Fibroblast of lung (primary cell): Measurements from ENCODE around the gene EDARADD. TPM values are rescaled to one million over a fixed set of nuclear protein-coding genes. Genes with fewer than 3 reads are reported as not detected.

ENCODE experiments used
- DNase-seq, 2 donors: peaks; one replicate each; pipeline versions ENCODE4 v3.0.0 to v3.0.0-alpha.2; 2010; ENCODE audit warnings: low read depth in 2 of 2
- H2AFZ ChIP-seq: 2 replicates; pipeline ENCODE4 v1.5.1; 2012; ENCODE audit warnings: low read length, control low read depth, inconsistent platforms
- H3K27ac ChIP-seq: 2 replicates; pipeline ENCODE4 v1.5.1; 2011; ENCODE audit warnings: low read length, control low read depth; ENCODE audit not compliant: insufficient read depth
- H3K27me3 ChIP-seq: 2 replicates; pipeline ENCODE4 v1.5.1; 2011; ENCODE audit warnings: mild to moderate bottlenecking, low read length; ENCODE audit not compliant: control insufficient read depth, insufficient read depth
- H3K36me3 ChIP-seq: 2 replicates; pipeline ENCODE4 v1.5.1; 2011; ENCODE audit warnings: low read length; ENCODE audit not compliant: control insufficient read depth, insufficient read depth
- H3K4me1 ChIP-seq: 2 replicates; pipeline ENCODE4 v1.5.1; 2011; ENCODE audit warnings: low read length; ENCODE audit not compliant: control insufficient read depth, insufficient read depth; ENCODE audit errors: extremely low read depth
- H3K4me2 ChIP-seq: 2 replicates; pipeline ENCODE4 v1.5.1; 2011; ENCODE audit warnings: low read length, control low read depth; ENCODE audit not compliant: insufficient read depth; ENCODE audit errors: extremely low read depth
- H3K4me3 ChIP-seq, 4 experiments: fragments of 200-600 bp in 1 of 4; sonication (generic) in 1 of 4; replicated peaks in 1 of 4; 2 replicates each; pipeline ENCODE4 v1.5.1; 2011 to 2016; ENCODE audit warnings: low read length in 4 of 4, low read depth in 3 of 4, mild to moderate bottlenecking in 3 of 4, control low read depth in 2 of 4, inconsistent platforms in 1 of 4, mixed read lengths in 1 of 4; ENCODE audit not compliant: insufficient read depth in 1 of 4; ENCODE audit errors: control extremely low read depth in 1 of 4
- H3K79me2 ChIP-seq: 2 replicates; pipeline ENCODE4 v1.5.1; 2012; ENCODE audit warnings: mild to moderate bottlenecking, low read length, inconsistent platforms; ENCODE audit not compliant: control insufficient read depth, insufficient read depth
- H3K9ac ChIP-seq: 2 replicates; pipeline ENCODE4 v1.5.1; 2011; ENCODE audit warnings: mild to moderate bottlenecking, low read length, control low read depth; ENCODE audit not compliant: insufficient read depth
- H3K9me3 ChIP-seq: 2 replicates; pipeline ENCODE4 v1.5.1; 2012; ENCODE audit warnings: low read depth, low read length; ENCODE audit not compliant: control insufficient read depth, insufficient read depth
- H4K20me1 ChIP-seq: 2 replicates; pipeline ENCODE4 v1.5.1; 2011; ENCODE audit warnings: low read length; ENCODE audit not compliant: control insufficient read depth, insufficient read depth; ENCODE audit errors: extremely low read depth
- CTCF ChIP-seq, 2 donors: IDR thresholded peaks in 1 of 2; conservative IDR thresholded peaks in 1 of 2; 1 replicate in 1 of 2; 2 replicates in 1 of 2; pipeline ENCODE4 v1.5.1; 2011 to 2012; ENCODE audit warnings: low read length in 2 of 2, control low read depth in 1 of 2, inconsistent platforms in 1 of 2, low read depth in 1 of 2, mild to moderate bottlenecking in 1 of 2
- EZH2 ChIP-seq: IDR thresholded peaks from 2 replicates; pipeline ENCODE4 v1.5.1; 2012; ENCODE audit warnings: low read length, control low read depth, mild to moderate bottlenecking; ENCODE audit errors: missing control alignments
- polyA plus RNA-seq, 2 donors: library from polyadenylated mRNA; depleted of rRNA in 1 of 2; stranded (reverse) in 1 of 2; unstranded in 1 of 2; fragments of >200 nt; gene quantifications; 2 replicates each; pipeline ENCODE4 v1.2.1, GENCODE V29; 2011 to 2012; ENCODE audit warnings: missing spikeins in 1 of 2
- total RNA-seq: library from RNA; depleted of rRNA; stranded (reverse); fragments of >200 nt; gene quantifications from 2 replicates; pipeline ENCODE4 v1.2.1, GENCODE V29; 2014

EDARADD gene
- total and polyA plus RNA-seq, 2 donors (not counting 1 experiment from before 2014, with no cell fraction given) = not detected

GRCh38 chr1:236438614-236439013, 44.5 kb downstream of the EDARADD start:
- Histone ChIP-seq H3K4me3 (no peak overlapping the region), H3K4me2 (no peak overlapping the region), H3K27ac (no peak overlapping the region), H3K36me3 (no peaks in the 10 kb centered on the region), H3K27me3 (no peaks in the 10 kb centered on the region), H3K9ac (no peak overlapping the region), H3K4me1 (no peaks in the 10 kb centered on the region), H4K20me1 (no peaks in the 10 kb centered on the region), H2AFZ (no peak overlapping the region), H3K9me3 (no peaks in the 10 kb centered on the region), H3K79me2 (no peaks in the 10 kb centered on the region)
- DNase-seq = no peak
- TF ChIP-seq EZH2 = no peak
- no peak for TF ChIP-seq CTCF (conservative IDR thresholded peaks at IDR 0.05 in 1 of 2, IDR thresholded peaks at IDR 0.05 in 1 of 2; ENCODE audit: low read depth in 1 of 2, low read length in 2 of 2)

GRCh38 chr1:236440373-236440772, 46.3 kb downstream of the EDARADD start:
- H3K9me3 ChIP-seq = no peaks in the 10 kb centered on the region
- no peak overlapping the region for H3K4me2 ChIP-seq
- H3K79me2 ChIP-seq = no peaks in the 10 kb centered on the region
- no peak for DNase-seq
- H3K27ac ChIP-seq = no peak overlapping the region
- no peaks in the 10 kb centered on the region for H3K27me3 ChIP-seq
- TF ChIP-seq CTCF (conservative IDR thresholded peaks at IDR 0.05 in 1 of 2, IDR thresholded peaks at IDR 0.05 in 1 of 2; ENCODE audit: low read depth in 1 of 2, low read length in 2 of 2) (no peak), EZH2 (no peak)
- H3K4me1 ChIP-seq = no peaks in the 10 kb centered on the region
- no peak overlapping the region for H3K4me3 ChIP-seq
- no peak overlapping the region for H3K9ac ChIP-seq
- no peak overlapping the region for H2AFZ ChIP-seq
- no peaks in the 10 kb centered on the region for H4K20me1 ChIP-seq
- H3K36me3 ChIP-seq = no peaks in the 10 kb centered on the region

- H3K36me3 ChIP-seq = no peaks in the 10 kb centered on the region
- DNase-seq = no peak
- H4K20me1 ChIP-seq = no peaks in the 10 kb centered on the region
- H3K9ac ChIP-seq = no peak overlapping the region
- no peak overlapping the region for H2AFZ ChIP-seq
- no peaks in the 10 kb centered on the region for H3K27me3 ChIP-seq
- no peak overlapping the region for H3K27ac ChIP-seq
- no peaks in the 10 kb centered on the region for H3K9me3 ChIP-seq
- no peaks in the 10 kb centered on the region for H3K4me1 ChIP-seq
- H3K4me2 ChIP-seq = no peak overlapping the region
- H3K4me3 ChIP-seq = no peak overlapping the region
- H3K79me2 ChIP-seq = no peaks in the 10 kb centered on the region
- TF ChIP-seq CTCF (conservative IDR thresholded peaks at IDR 0.05 in 1 of 2, IDR thresholded peaks at IDR 0.05 in 1 of 2; ENCODE audit: low read depth in 1 of 2, low read length in 2 of 2) (no peak), EZH2 (no peak)
Observed at GRCh38 chr1:236450779-236451178, 56.7 kb downstream of the EDARADD start.
